Colonic mucosa (tissue), 4 donors: ENCODE measurements around the gene PKP3. TPM values are rescaled to one million over a fixed set of nuclear protein-coding genes. Genes with fewer than 3 reads are reported as not detected.

Experiments
- DNase-seq: peaks from one replicate; pipeline ENCODE4 v3.0.0-alpha.2; 2020
- H3K27ac ChIP-seq: fragments of 200-600 bp; one replicate; pipeline ENCODE4 v1.8.0; 2021
- H3K27me3 ChIP-seq: fragments of 200-600 bp; one replicate; pipeline ENCODE4 v1.8.0; 2021
- H3K36me3 ChIP-seq: fragments of 200-600 bp; one replicate; pipeline ENCODE4 v1.8.0; 2021
- H3K4me1 ChIP-seq: fragments of 200-600 bp; one replicate; pipeline ENCODE4 v1.8.0; 2021; ENCODE audit warnings: mild to moderate bottlenecking
- H3K4me3 ChIP-seq: fragments of 200-600 bp; one replicate; pipeline ENCODE4 v1.8.0; 2021
- H3K9ac ChIP-seq, 2 donors: one replicate each; pipeline ENCODE4 v1.7.0; 2013; ENCODE audit warnings: control low read depth in 2 of 2, low read depth in 2 of 2, low read length in 2 of 2
- H3K9me3 ChIP-seq: fragments of 200-600 bp; one replicate; pipeline ENCODE4 v1.8.0; 2021
- intact Hi-C: fragments of 100-400 bp; cut with DNase I; formaldehyde crosslinking; loops from one replicate; pipeline ENCODE4 v1.14.1; 2022
- total RNA-seq, 2 donors: library from RNA; stranded (reverse); fragmentation: NEBNext Ultra II Directional in 1 of 2; extraction: Animal tissue kit (Norgen Biotek cat#: 25700) in 1 of 2; gene quantifications; one replicate each; pipeline ENCODE4 v1.2.1, GENCODE V29; 2021
- TF ChIP-seq, protein P1 (sequence below): fragments of 200-600 bp; IDR thresholded peaks from one replicate; pipeline ENCODE4 v1.8.0; 2022; ENCODE audit warnings: antibody characterized with exemption, mild to moderate bottlenecking
- donor health status: healthy.
- donor health status: DM: no; HTN: no; CAD: no.
- donor health status: DM: no; HTN: no; CAD: no.

The PKP3 gene
- total RNA-seq, 2 donors from 2014 or later, result 167 to 247 TPM

DNA sequence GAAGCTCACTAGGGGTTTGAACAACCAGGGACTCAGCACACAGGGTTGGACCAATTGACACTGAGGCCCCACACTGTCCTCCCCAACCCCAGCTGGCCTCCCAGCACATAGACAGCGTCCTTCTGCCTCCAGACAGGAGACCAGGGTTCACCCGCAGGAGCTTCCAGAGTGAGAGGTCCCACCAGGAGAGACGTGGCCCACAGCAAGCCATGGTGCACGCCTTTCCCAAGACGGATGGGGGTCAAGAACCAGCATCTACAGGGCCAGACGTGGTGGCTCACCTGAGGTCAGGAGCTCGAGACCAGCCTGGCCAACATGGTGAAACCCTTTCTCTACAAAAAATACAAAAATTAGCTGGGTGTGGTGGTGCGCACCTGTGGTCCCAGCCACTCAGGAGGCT, 32.8 kb downstream of the PKP3 start:
- H3K9ac ChIP-seq, result no peak overlapping the region
- no peak for DNase-seq
- H3K4me1 ChIP-seq, result no peaks in the 10 kb centered on the region
- H3K27me3 ChIP-seq, result no peaks in the 10 kb centered on the region
- H3K36me3 ChIP-seq, result no peaks in the 10 kb centered on the region
- TF ChIP-seq, protein P1, sequence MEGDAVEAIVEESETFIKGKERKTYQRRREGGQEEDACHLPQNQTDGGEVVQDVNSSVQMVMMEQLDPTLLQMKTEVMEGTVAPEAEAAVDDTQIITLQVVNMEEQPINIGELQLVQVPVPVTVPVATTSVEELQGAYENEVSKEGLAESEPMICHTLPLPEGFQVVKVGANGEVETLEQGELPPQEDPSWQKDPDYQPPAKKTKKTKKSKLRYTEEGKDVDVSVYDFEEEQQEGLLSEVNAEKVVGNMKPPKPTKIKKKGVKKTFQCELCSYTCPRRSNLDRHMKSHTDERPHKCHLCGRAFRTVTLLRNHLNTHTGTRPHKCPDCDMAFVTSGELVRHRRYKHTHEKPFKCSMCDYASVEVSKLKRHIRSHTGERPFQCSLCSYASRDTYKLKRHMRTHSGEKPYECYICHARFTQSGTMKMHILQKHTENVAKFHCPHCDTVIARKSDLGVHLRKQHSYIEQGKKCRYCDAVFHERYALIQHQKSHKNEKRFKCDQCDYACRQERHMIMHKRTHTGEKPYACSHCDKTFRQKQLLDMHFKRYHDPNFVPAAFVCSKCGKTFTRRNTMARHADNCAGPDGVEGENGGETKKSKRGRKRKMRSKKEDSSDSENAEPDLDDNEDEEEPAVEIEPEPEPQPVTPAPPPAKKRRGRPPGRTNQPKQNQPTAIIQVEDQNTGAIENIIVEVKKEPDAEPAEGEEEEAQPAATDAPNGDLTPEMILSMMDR, result no peak
- H3K9me3 ChIP-seq, result no peaks in the 10 kb centered on the region
- H3K4me3 ChIP-seq, result no peak overlapping the region
- intact Hi-C loops, result no loop called here
- H3K27ac ChIP-seq, result no peak overlapping the region

- Histone ChIP-seq H3K9ac (no peak overlapping the region), H3K4me3 (no peak overlapping the region), H3K4me1 (no peaks in the 10 kb centered on the region), H3K36me3 (no peaks in the 10 kb centered on the region), H3K9me3 (no peaks in the 10 kb centered on the region), H3K27ac (no peak overlapping the region), H3K27me3 (no peaks in the 10 kb centered on the region)
- intact Hi-C loops, result no loop called here
- TF ChIP-seq, protein P1, result no peak
- no peak for DNase-seq
These were observed 34.3 kb downstream of the PKP3 start for GRCh38 chr11:428295-428694.

- intact Hi-C loops, result no loop called here
These were observed 35.4 kb downstream of the PKP3 start for GRCh38 chr11:429391-429790.

GRCh38 chr11:429931-430456, 36.0 kb downstream of the PKP3 start:
- intact Hi-C loops, result no loop called here
- DNase-seq, result no peak
- Histone ChIP-seq H3K36me3 (no peaks in the 10 kb centered on the region), H3K4me3 (no peak overlapping the region), H3K27me3 (no peaks in the 10 kb centered on the region), H3K27ac (no peak overlapping the region), H3K9me3 (no peaks in the 10 kb centered on the region), H3K9ac (no peak overlapping the region), H3K4me1 (no peaks in the 10 kb centered on the region)
- TF ChIP-seq, protein P1, result no peak

More at GRCh38 chr11:429391-429790, 35.4 kb downstream of the PKP3 start:
- no peaks in the 10 kb centered on the region for H3K9me3 ChIP-seq
- TF ChIP-seq, protein P1, result no peak
- no peaks in the 10 kb centered on the region for H3K36me3 ChIP-seq
- no peaks in the 10 kb centered on the region for H3K4me1 ChIP-seq
- H3K27ac ChIP-seq, result no peak overlapping the region
- no peak for DNase-seq
- no peak overlapping the region for H3K9ac ChIP-seq
- no peaks in the 10 kb centered on the region for H3K27me3 ChIP-seq
- H3K4me3 ChIP-seq, result no peak overlapping the region

GRCh38 chr11:431921-432320, 37.9 kb downstream of the PKP3 start:
- no peaks in the 10 kb centered on the region for H3K4me1 ChIP-seq
- DNase-seq, result no peak
- no peak overlapping the region for H3K4me3 ChIP-seq
- no peak overlapping the region for H3K27ac ChIP-seq
- H3K36me3 ChIP-seq, result no peaks in the 10 kb centered on the region
- TF ChIP-seq, protein P1, result no peak
- no peaks in the 10 kb centered on the region for H3K27me3 ChIP-seq
- no peaks in the 10 kb centered on the region for H3K9me3 ChIP-seq
- no peak overlapping the region for H3K9ac ChIP-seq
- intact Hi-C loops, result no loop called here
